Activated gamma-delta T cell (primary cell): ENCODE results near the gene CDCA8.

Source experiments
- DNase-seq: peaks from one replicate; lab custom pipeline; 2025; lab: John Stamatoyannopoulos, UW
- total RNA-seq, 2 donors: gene quantifications; one replicate each; lab custom pipeline; 2026; lab: John Stamatoyannopoulos, UW

Gene CDCA8
- 2.3 to 3.2 reads per million in 2 donors for total RNA-seq

DNA sequence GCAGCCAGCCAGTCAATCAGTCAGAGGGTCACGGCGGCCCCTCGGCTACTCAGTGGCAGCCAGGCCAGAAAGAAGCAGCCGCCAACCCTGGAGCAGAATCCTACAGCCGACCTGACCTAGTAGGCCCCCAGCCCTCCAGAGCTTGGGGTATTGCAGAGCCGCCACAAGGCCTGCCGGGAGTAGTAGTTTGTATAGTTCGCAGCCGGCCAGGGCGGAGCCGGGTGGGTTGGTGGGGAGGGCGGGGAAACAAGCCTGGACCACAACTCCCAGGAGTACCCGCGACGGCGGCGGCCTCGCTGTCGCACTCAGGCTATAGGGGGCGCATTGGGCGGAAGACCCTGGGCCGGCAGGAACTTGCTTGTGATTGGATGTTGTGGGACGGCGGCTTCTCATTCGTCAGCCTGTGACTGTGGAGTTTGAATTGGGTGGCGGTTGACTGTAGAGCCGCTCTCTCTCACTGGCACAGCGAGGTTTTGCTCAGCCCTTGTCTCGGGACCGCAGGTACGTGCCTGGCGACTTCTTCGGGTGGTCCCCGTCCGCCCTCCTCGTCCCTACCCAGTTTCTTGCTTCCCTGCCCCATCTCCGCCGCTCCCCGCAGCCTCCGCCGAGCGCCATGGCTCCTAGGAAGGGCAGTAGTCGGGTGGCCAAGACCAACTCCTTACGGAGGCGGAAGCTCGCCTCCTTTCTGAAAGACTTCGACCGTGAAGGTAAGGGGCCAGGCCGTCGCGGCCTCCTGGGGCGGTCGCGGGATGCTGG, at the start of gene CDCA8:
Gene CDCA8 (plus strand): TSS at position 439 of the 756 bp plus-strand sequence. CDS start 175 bp downstream, at position 614.
- DNase-seq, result peak; percentile 96

GRCh38 chr1:37647281-37647680, 45.0 kb upstream of the CDCA8 start:
- no peak for DNase-seq

GRCh38 chr1:37650173-37650572, 42.1 kb upstream of the CDCA8 start:
- DNase-seq, result no peak

DNA sequence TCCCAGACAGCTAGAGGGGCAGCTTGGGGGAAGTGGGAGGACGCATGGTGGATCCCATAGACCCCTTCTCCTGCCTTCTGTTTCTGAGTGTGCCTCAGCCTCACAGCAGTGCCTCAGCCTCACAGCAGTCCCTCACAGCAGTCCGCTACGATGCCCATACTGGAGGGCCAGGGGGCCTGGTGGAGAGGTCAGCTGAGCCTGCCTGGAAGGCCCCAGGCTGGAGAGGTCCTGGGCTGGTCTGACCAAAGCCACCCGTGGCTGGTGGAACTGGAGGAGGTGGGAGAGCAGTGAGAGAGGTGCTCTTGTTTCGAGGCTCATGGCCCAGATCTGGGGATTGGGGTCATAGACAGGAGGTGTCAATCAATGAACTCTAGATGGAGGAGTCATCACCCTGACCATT, 41.6 kb upstream of the CDCA8 start:
- no peak for DNase-seq

DNA sequence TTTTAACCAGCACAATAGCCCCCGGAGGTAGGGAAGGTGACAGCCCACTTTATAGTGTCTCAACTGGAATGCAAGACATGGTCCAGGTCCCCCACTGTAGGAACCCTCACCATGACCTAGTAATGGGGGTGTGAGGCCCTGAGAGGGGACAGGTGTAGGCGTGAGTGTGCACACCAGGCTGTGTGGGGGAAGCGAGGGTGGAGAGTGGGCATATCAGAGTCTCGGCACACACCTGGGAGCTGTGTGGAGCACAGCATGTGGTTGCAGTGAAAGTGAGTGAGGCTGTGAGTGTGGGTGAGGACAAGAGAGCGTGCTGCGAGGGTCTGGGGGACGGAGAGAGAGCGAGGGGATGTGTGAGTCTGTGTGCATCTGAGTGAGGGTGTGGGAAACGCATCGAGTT, 40.5 kb upstream of the CDCA8 start:
- DNase-seq, result no peak

DNA sequence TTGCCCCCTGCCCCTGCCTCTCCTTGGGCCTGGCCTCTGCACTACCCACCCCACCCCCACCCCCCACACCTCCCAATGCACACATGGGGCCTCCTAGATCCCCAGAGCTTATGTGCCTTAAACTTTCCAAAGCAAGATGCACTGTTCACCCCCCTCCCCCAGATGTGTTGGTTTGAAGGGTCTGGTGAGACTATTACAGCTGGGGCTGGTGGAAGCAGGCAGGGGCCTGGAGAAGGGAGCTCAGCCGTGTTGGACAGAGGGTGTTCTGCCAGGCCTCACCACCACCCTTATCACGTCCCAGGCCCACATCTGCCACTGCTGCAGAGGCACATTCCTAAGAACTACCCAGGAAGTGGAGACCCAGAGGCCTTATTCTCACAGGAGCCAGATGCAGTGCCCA, 39.3 kb upstream of the CDCA8 start:
- DNase-seq, result no peak

DNA sequence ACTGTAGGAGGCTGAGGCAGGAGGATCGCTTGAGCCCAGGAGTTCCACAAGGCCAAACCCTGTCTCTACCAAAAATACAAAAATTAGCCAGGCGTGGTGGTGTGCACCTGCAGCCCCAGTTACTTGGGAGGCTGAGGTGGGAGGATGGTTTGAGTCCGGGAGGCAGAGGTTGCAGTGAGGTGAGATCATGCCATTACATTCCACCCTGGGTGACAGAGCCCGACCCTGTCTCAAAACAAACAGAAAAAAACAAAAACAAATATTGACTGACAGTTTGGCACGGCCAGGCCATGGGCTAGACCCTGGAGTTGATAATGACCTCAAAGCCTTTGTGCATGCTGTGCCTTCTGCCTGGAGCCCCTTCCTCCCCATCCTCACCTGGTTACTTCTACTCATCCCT, 38.4 kb upstream of the CDCA8 start:
- no peak for DNase-seq

DNA sequence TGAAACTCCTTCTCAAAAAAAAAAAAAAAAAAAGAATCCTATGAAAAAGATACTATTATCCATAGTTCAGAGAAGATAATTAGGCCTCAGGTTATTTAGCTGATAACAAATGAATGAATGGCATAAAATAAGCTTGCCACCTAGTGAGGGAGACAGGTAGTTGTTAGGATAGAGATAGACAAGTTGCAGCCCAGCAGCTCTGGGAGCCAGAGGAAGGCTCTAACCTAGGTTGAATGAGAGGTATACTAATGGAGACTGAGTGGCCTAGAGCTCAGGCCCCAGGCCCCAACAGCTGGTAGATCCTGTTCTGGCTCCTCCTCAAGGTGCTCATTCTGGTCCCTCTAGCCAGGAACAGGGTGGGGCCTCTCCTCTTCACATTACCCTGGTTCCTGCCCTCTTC, 37.0 kb upstream of the CDCA8 start:
- DNase-seq, result no peak

- no peak for DNase-seq
Observed at GRCh38 chr1:37656026-37656425, 36.3 kb upstream of the CDCA8 start.

DNA sequence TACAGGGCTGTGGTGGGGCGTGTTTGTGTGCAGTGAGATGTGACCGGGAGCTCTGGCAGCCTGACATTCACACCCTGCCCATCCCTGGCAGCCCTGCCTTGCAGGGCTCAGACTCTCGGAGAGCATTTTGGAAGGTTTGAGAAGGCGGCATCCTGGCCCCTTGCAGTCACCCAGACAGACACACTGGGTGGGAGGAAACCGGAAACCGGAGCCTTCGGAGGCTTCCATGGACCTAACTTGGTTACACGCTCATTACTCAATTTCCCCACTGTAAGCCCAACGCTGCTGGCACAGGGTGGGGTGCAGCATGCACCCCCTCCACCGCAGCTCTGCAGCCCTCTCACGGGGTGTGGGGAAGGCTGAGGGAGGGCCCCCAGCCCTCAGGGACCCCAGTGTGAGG, 35.4 kb upstream of the CDCA8 start:
- no peak for DNase-seq

GRCh38 chr1:37657620-37658412, 34.5 kb upstream of the CDCA8 start:
- DNase-seq, result no peak

DNA sequence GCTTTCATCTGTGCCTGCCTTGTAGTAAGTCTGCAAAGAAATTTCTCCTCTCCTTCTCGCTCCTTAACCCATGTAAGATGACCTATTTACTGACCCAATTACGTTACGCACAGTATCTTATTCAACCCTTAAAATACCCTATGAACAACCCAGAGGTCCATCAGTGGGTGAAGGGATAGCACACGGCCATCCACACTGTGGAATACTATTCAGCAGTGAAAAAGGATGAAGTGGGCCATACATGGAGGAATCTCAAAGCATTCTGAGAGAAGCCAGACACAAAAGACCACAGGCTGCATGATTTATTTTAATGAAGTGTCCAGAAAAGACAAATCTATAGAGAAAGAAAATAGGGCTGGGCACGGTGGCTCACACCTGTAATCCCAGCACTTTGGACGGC, 33.8 kb upstream of the CDCA8 start:
- no peak for DNase-seq

DNA sequence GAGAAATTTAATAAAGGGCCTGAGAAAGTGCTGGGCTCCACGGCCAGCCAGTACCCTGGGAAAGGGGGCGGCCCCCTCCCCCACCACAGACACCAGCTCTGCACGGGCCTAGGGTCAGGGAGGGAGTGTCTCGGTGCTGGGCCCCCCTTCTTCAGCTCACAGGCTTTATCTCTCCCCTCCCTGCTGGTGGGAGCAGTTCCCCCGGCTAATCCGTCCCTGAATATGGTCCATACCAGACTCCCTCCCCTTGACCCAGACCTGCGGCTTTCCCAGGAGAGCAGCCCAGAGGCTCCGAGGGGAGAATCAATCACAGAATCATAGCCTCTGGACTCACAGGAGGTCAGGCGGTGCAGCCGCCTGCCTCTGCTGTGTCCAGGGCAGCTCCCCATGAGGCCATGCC, 31.7 kb upstream of the CDCA8 start:
- DNase-seq, result no peak

DNA sequence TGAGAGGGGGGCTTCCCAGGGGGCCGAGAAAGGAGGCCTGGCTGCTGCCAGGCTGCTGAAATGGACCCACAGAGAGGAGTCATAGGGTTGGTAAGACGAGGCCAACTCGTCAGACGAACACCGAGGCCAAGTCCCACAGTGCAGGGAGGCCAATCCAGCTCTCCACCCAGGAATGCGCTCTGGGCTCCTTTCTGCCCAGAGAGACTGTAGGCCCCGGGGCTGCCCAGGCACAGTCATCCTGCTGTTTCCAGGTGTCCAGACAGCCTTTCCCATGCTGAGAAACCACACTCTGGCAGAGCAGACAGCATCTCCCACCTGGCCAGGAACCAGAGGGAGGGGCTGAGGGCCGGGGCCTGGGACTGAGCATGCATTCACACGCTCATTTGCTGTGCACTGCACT, 30.9 kb upstream of the CDCA8 start:
- DNase-seq, result no peak

DNA sequence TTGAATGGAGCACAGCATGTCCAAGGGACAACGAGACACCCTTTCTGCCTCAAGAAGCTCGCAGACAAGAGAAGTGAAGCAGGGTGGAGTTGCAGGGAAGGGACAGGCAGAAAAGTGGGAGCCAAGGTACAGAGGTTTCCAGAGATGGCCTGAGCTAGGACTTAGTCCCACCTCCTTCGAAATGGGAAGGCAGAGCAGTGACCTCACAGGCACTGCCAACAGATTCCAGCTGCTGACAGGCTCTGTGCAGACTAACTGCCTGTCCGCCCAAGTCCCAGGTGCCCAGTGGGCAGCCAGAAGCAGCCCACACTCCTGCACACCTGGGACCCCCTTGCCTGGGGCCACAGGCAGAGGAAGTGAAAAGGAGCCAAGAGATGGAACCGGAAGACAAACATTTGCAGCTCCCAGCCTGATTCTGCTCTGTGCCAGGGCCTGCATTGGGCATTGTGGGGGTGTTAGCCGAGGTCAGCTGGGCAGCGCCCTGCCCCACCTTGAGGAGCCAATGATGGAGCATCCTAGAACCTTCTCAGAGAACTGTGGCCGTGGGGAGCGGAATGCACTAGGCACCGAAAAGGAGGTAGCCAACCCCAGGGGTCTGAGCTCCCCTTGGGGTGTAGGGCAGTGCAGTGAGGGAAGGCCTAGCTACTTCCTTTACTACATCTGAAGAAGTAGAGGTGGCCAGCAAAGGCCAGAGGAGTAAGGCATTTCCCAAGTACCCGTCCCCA, 30.1 kb upstream of the CDCA8 start:
- no peak for DNase-seq

- DNase-seq, result no peak
Observed at GRCh38 chr1:37663426-37664000, 28.8 kb upstream of the CDCA8 start.

GRCh38 chr1:37666241-37666867, 26.0 kb upstream of the CDCA8 start:
- no peak for DNase-seq

DNA sequence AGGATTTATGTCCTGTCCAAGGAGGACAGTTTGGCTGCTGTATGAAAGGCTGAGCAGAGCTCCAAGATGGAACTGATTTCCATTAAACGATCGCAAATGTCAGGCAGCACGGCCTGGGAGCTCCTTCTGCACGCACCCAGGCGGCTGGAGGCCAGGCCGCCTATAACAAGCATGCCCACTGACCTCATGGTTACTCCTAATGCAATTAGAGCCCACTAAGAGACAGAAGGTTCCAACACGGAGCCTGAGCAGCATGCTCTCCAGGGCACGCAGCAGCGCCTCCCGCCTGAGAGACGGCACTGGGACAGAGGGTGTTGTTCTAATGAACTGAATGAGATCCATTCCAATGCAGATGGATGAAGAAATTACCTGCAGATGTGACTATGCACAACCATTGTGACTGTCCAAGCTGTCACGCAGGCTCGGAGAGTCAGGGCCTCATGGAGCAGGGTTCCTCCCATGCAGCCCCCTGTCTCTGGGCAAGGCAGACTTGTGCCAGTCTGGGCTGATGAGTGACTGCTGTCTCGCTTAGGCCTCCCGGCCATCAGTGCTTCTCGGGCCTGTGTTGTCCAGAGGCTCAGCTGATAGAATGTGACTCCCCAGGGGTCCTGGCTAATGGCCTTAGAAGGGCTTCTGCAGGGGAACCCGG, 25.2 kb upstream of the CDCA8 start:
- DNase-seq, result no peak

DNA sequence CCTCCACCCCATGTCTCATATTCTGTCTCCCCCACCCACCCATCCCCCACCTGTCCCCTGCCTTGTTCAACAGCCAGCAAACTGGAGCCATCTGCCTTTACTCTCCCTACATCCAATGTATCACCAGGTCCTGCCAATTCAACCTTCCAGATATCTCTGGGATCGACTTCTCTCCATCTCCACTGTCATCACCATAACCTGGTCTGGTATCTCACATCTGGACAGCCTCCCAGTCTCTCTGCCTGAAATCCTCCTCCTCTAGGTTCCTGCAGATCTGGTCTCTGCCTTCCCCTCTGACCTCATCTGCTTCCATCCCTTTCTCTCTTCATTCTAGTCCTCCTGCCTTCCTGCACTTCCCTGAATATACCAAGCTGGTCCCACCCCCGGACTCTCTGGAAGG, 22.2 kb upstream of the CDCA8 start:
- no peak for DNase-seq

DNA sequence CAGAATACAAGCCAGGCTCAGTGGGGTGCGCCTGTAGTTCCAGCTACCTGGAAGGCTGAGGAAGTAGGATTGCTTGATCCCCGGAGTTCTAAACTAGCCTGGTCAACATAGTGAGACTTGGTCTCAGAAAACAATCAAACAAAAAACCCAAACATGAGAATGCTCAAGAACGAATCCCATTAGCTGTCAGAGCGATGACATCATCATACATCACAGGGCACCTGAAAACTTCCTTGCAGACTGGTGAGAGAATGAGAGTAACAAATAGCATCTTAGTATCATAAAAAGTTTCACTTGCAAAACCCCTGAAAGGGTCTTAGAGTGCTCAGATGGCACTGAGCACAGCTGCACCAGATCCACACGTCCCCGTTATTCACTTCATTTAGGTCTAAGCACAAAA, 21.1 kb upstream of the CDCA8 start:
- DNase-seq, result no peak

DNA sequence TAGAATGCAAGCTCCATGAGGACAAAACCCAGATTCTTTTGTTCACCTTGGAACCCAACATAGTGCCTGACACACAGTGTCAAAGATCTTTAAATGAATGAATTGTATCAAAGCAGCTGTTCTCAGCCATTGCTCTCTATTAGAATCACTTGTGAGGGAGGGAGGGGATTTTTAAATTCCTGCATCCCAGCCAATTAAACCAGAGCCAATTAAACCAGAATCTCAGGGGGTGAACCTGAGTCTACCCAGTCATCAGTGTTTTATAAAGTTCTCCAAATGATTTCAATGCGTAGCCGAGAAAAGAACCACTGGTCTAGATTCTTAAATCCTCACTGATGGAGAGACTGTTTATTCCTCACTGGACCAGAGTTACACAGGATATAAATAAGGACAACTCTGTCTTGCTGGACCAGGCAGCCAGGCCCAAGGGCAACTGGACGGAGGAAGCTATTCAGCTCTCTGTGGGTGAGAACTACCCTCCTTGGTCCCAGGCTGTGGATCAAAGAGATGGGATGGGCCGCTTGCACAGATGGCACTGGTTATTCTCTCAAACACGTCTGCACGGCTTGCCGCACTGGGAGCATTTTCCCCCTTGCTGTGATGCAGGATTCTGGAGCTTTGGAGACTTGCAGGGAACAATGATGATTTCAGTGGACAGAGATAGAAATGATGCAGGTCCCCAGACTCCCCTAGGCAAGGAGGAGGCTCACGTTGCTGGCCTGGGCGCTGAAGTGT, 20.0 kb upstream of the CDCA8 start:
- no peak for DNase-seq
